GM06990 (cell line): ENCODE measurements around the gene SNX32.
"Not testable (repeated sequence)": the region's sequence is repeated elsewhere in the genome, so short reads cannot be mapped to it uniquely, and the experiment has no call there.

Experiments
- DNase-seq: peaks from one replicate; pipeline ENCODE4 v3.0.0-alpha.2; 2011; ENCODE audit not compliant: insufficient read length; ENCODE audit errors: extremely low read depth
- H3K27me3 ChIP-seq: replicated peaks from 2 replicates; pipeline ENCODE4 v1.6.0; 2011; ENCODE audit warnings: low read length; ENCODE audit not compliant: control insufficient read depth, insufficient read depth
- H3K36me3 ChIP-seq: 2 replicates; pipeline ENCODE4 v1.5.1; 2011; ENCODE audit warnings: low read length; ENCODE audit not compliant: control insufficient read depth, insufficient read depth
- H3K4me3 ChIP-seq: replicated peaks from 2 replicates; pipeline ENCODE4 v1.5.1; 2011; ENCODE audit warnings: low read depth, mild to moderate bottlenecking, control low read depth, low read length
- CTCF ChIP-seq: IDR thresholded peaks from 2 replicates; pipeline ENCODE4 v1.5.1; 2011; ENCODE audit warnings: low read length, control low read depth, mild to moderate bottlenecking, inconsistent platforms; ENCODE audit not compliant: insufficient read depth, poor library complexity, severe bottlenecking

The SNX32 gene

DNA sequence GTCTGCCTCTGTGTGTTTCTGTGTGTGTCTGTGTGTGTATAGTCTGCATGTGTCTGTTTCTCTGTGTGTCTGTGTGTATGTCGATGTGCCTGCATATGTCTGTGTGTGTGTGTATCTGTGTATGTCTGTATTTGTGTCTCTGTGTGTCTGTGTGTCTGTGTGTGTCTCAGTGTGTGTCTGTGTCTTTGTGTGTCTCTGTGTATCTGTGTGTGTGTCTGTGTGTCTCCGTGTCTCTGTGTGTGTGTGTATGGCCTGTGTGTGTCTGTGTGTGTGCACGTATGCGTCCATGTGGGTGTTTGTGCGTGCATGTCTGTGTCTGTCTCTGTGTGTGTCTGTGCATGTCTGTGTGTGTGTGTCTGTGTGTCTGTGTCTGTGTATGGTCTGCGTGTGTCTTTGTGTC lies 439 bp downstream of the SNX32 start:
- Histone ChIP-seq H3K36me3 (no peaks in the 10 kb centered on the region), H3K4me3 (peak overlapping the region; percentile 64), H3K27me3 (no peaks in the 10 kb centered on the region; the same call in 1 of the 2 replicates)
- TF ChIP-seq CTCF = no peak
- no peak for DNase-seq

- H3K27me3 ChIP-seq = no peaks in the 10 kb centered on the region
- H3K4me3 ChIP-seq = no peak overlapping the region
- TF ChIP-seq CTCF = no peak
- H3K36me3 ChIP-seq = no peaks in the 10 kb centered on the region
- DNase-seq = no peak
Observed at GRCh38 chr11:65842144-65842543, 8.4 kb downstream of the SNX32 start.

GRCh38 chr11:65843811-65844210 lies 10.0 kb downstream of the SNX32 start:
- TF ChIP-seq CTCF = no peak
- Histone ChIP-seq H3K27me3 (no peaks in the 10 kb centered on the region), H3K4me3 (no peak overlapping the region), H3K36me3 (no peaks in the 10 kb centered on the region)
- DNase-seq = no peak

- no peak for TF ChIP-seq CTCF
- Histone ChIP-seq H3K27me3 (no peaks in the 10 kb centered on the region), H3K36me3 (no peaks in the 10 kb centered on the region), H3K4me3 (no peak overlapping the region)
- no peak for DNase-seq
Observed at GRCh38 chr11:65844231-65844872, 10.6 kb downstream of the SNX32 start.

GRCh38 chr11:65847746-65848145 lies 14.0 kb downstream of the SNX32 start:
- no peak for TF ChIP-seq CTCF
- no peaks in the 10 kb centered on the region for H3K27me3 ChIP-seq
- H3K4me3 ChIP-seq = no peak overlapping the region
- peaks cover 10% of the 10 kb centered on the region for H3K36me3 ChIP-seq
- DNase-seq = no peak

DNA sequence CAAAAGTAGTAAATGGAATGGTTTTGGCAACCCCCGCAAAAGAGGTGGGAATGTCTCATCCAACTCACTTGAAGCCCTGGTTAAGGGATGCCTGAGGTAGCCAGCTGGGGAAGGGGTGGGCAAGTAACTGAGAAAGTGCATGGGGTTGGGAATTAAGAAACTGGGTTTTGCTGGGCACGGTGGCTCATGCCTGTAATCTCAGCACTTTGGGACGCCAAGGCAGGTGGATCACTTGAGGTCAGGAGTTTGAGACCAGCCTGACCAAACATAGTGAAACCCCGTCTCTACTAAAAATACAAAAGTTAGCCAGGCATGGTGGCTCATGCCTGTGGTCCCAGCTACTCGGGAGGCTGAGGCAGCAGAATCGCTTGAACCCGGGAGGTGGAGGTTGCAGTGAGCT lies 14.9 kb downstream of the SNX32 start:
- H3K4me3 ChIP-seq, H3K27me3 ChIP-seq, DNase-seq: not testable (repeated sequence)
- peaks cover 19% of the 10 kb centered on the region for H3K36me3 ChIP-seq
